Tibial nerve (tissue), 4 donors: ENCODE data around the gene SPACA5B. TPM values are rescaled to one million over a fixed set of nuclear protein-coding genes. Genes with fewer than 3 reads are reported as not detected.
A peak's percentile ranks its signal among the peaks of the same experiment; 100 is the strongest.
"Not testable (repeated sequence)": the region's sequence is repeated elsewhere in the genome, so short reads cannot be mapped to it uniquely, and the experiment has no call there.

Experiments used
- DNase-seq, 2 donors: peaks; one replicate each; pipeline ENCODE4 v3.0.0-alpha.2; 2019; ENCODE audit warnings: low spot score in 2 of 2
- H3K27ac ChIP-seq, 4 donors: fragments of 200-600 bp; sonication (generic) in 3 of 4; one replicate each; pipeline ENCODE4 v1.5.1; 2017 to 2019; ENCODE audit warnings: mild to moderate bottlenecking in 1 of 4
- H3K27me3 ChIP-seq, 2 donors: fragments of 200-600 bp; sonication (generic) in 1 of 2; one replicate each; pipeline versions ENCODE4 v1.5.1 to v1.6.0; 2017 to 2019
- H3K36me3 ChIP-seq, 3 donors: fragments of 200-600 bp; sonication (generic); one replicate each; pipeline ENCODE4 v1.5.1; 2018 to 2019
- H3K4me1 ChIP-seq, 4 donors: fragments of 200-600 bp; sonication (generic) in 3 of 4; one replicate each; pipeline ENCODE4 v1.5.1; 2017 to 2019
- H3K4me3 ChIP-seq, 4 donors: fragments of 200-600 bp; sonication (generic) in 3 of 4; one replicate each; pipeline ENCODE4 v1.5.1; 2017 to 2019; ENCODE audit warnings: mild to moderate bottlenecking in 1 of 4, moderate library complexity in 1 of 4
- H3K9me3 ChIP-seq, 4 donors: fragments of 200-600 bp; sonication (generic) in 3 of 4; one replicate each; pipeline ENCODE4 v1.5.1; 2017 to 2019
- EP300 ChIP-seq, 2 donors: sonication (generic); formaldehyde crosslinking; IDR thresholded peaks; one replicate each; pipeline ENCODE4 v1.6.1; 2017; ENCODE audit warnings: antibody characterized with exemption in 2 of 2, mild to moderate bottlenecking in 1 of 2
- POLR2A ChIP-seq, 2 donors: fragments of 450-650 bp; IDR thresholded peaks; one replicate each; pipeline ENCODE4 v1.6.1; 2017; ENCODE audit warnings: antibody characterized with exemption in 2 of 2, mild to moderate bottlenecking in 2 of 2, moderate library complexity in 2 of 2
- WGBS, 2 donors: methylation state at CpG; one replicate each; pipeline ENCODE4 v1.1.5; 2018; 5-methylcytosine and 5-hydroxymethylcytosine counted together
- total RNA-seq, 4 donors: library from RNA; depleted of rRNA; stranded (reverse); fragments of >200 nt; gene quantifications; one replicate each; pipeline ENCODE4 v1.1.0, GENCODE V29; 2016
- TF ChIP-seq, protein P1 (sequence below), 5 experiments: fragments of 200-600 bp in 3 of 5; fragments of 450-650 bp in 2 of 5; sonication (generic) in 3 of 5; IDR thresholded peaks; one replicate each; pipeline ENCODE4 v1.5.1; 2016 to 2019; ENCODE audit warnings: antibody characterized with exemption in 5 of 5, mild to moderate bottlenecking in 3 of 5, moderate library complexity in 2 of 5

The SPACA5B gene
- not detected for total RNA-seq

DNA sequence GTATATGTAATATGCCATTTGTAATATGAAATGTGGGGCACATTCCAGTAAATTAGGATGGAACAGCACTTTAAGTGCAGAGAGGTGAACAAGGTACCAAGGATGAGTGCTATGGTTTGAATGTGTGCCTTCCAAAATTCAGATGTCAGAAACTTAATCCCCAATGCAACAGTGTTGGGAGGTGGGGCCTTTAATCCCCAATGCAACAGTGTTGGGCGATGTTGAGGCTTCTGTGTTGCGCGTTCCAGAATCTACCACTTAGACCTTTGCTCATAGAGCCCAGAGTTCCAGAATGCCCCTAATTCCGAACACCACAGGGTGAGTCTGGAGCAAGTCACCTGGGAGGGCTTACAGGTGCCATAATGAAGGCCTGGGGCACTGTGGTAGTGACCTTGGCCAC, at the start of gene SPACA5B:
TSS of gene SPACA5B (plus strand) at position 301 of the 400 bp plus-strand sequence. CDS start at position 363, 62 bp downstream.
- H3K27ac ChIP-seq, H3K4me3 ChIP-seq, H3K36me3 ChIP-seq, DNase-seq, H3K27me3 ChIP-seq, H3K4me1 ChIP-seq, H3K9me3 ChIP-seq: not testable (repeated sequence)
- WGBS, 2 donors = no CpG with 5 or more reads among the region's 4 CpGs

DNA sequence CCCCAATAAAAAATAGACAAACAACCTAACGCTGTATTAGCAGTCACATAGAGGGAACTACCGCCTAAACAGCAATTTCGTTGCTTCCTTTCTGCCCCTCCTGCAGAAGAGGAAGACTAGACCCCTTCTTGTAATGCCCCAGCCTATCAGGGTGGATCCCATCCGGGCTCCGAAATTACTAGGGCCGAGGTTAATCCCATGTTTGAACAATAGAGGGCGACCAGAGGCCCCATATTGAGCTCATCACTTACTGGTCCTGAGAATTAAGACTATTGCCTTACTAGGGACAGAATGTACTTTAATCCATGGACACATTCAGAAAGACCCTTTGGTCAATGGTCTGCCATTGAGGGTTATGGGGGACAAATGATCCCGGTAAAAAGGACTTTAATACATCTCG, 47.2 kb upstream of the SPACA5B start:
- Histone ChIP-seq H3K36me3 (no peaks in the 10 kb centered on the region), H3K27me3 (no peaks in the 10 kb centered on the region), H3K27ac (no peak overlapping the region), H3K9me3 (no peaks in the 10 kb centered on the region), H3K4me3 (no peak overlapping the region), H3K4me1 (no peaks in the 10 kb centered on the region)
- peak; percentile 18 to 31 for DNase-seq
- no peak for TF ChIP-seq POLR2A (IDR thresholded peaks at IDR 0.05)
- TF ChIP-seq EP300 (IDR thresholded peaks at IDR 0.05) = no peak
- TF ChIP-seq, protein P1, sequence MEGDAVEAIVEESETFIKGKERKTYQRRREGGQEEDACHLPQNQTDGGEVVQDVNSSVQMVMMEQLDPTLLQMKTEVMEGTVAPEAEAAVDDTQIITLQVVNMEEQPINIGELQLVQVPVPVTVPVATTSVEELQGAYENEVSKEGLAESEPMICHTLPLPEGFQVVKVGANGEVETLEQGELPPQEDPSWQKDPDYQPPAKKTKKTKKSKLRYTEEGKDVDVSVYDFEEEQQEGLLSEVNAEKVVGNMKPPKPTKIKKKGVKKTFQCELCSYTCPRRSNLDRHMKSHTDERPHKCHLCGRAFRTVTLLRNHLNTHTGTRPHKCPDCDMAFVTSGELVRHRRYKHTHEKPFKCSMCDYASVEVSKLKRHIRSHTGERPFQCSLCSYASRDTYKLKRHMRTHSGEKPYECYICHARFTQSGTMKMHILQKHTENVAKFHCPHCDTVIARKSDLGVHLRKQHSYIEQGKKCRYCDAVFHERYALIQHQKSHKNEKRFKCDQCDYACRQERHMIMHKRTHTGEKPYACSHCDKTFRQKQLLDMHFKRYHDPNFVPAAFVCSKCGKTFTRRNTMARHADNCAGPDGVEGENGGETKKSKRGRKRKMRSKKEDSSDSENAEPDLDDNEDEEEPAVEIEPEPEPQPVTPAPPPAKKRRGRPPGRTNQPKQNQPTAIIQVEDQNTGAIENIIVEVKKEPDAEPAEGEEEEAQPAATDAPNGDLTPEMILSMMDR (IDR thresholded peaks at IDR 0.05) = peak; percentile 39 to 52 (median 40)
- 4 to 21% methylated on average over 9 of the region's 9 CpGs for WGBS, 2 donors

DNA sequence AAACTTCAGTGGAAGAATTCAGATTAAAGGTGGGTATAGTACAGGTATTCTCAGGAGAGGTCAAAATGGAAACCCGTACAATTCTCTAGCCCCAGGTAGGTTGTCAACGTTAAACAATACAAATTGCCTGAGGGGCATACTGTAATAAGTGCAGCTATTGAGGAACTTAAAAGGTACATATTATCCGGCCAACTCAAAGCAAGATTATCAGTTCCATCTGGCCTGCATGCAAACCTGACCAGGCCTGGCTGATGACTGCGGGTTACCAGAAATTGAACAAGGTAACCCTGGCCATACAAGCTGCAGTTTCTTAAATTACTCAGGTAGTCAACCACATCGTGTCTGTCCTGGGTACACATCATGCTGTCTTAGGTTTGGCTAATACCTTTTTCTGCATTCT, 46.7 kb upstream of the SPACA5B start:
- no peaks in the 10 kb centered on the region for H3K9me3 ChIP-seq
- H3K36me3 ChIP-seq = no peaks in the 10 kb centered on the region
- no peaks in the 10 kb centered on the region for H3K4me1 ChIP-seq
- WGBS, 2 donors = 84% methylated on average over 5 of the region's 5 CpGs
- TF ChIP-seq, protein P1 (IDR thresholded peaks at IDR 0.05) = no peak
- TF ChIP-seq POLR2A (IDR thresholded peaks at IDR 0.05) (no peak), EP300 (IDR thresholded peaks at IDR 0.05) (no peak)
- H3K27me3 ChIP-seq = no peaks in the 10 kb centered on the region
- no peak overlapping the region for H3K27ac ChIP-seq
- H3K4me3 ChIP-seq = no peak overlapping the region
- no peak for DNase-seq

DNA sequence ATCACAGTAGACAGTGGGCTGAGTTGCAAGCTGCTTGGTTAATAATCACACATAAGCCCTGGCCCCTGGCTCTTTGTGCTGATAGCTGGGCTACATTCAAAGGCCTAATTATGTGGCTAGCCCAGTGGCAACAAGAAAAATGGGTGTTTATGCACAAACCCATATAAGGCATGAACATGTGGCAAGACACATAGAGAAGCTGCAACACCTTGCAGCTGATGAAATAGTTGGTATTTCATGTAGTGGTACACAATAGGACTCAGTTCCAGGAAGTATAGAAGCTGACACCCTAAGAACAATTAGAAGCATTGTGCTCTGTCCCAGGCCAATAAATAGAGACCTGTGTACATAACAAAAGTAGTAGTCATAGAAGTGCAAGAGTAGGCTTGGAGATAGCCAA, 44.3 kb upstream of the SPACA5B start:
- H3K4me1 ChIP-seq = no peaks in the 10 kb centered on the region
- TF ChIP-seq POLR2A (IDR thresholded peaks at IDR 0.05) (no peak), EP300 (IDR thresholded peaks at IDR 0.05) (no peak)
- TF ChIP-seq, protein P1 (IDR thresholded peaks at IDR 0.05) = no peak
- H3K4me3 ChIP-seq = no peak overlapping the region
- H3K27me3 ChIP-seq = no peaks in the 10 kb centered on the region
- H3K9me3 ChIP-seq = no peaks in the 10 kb centered on the region
- no peak for DNase-seq
- H3K36me3 ChIP-seq = no peaks in the 10 kb centered on the region
- H3K27ac ChIP-seq = no peak overlapping the region

DNA sequence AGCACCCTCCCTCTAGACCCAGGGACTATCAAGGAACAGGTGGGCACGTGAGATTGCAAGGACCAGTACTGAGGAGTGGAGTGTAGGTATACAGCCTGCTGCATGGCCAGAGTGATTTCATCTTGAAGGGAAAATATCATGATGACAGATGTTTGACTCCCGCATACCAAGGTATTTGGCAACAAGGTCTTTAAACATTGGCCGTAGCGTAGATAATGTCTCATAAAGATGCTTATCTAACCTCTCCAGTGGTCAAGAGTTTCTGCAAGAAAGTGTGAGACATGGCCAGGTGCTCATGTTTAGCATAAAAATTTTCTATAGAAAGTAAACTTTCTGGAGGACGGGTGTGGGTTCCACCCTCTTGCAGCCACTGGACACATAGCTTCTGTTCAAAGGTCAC, 40.3 kb upstream of the SPACA5B start:
- 70 to 82% methylated on average over 5 of the region's 5 CpGs for WGBS, 2 donors
- no peak overlapping the region for H3K27ac ChIP-seq
- no peak for TF ChIP-seq POLR2A (IDR thresholded peaks at IDR 0.05)
- TF ChIP-seq EP300 (IDR thresholded peaks at IDR 0.05) = no peak
- TF ChIP-seq, protein P1 (IDR thresholded peaks at IDR 0.05) = no peak
- H3K4me3 ChIP-seq = no peak overlapping the region
- no peaks in the 10 kb centered on the region for H3K9me3 ChIP-seq
- H3K4me1 ChIP-seq = no peaks in the 10 kb centered on the region
- no peaks in the 10 kb centered on the region for H3K36me3 ChIP-seq
- no peak for DNase-seq
- no peaks in the 10 kb centered on the region for H3K27me3 ChIP-seq

DNA sequence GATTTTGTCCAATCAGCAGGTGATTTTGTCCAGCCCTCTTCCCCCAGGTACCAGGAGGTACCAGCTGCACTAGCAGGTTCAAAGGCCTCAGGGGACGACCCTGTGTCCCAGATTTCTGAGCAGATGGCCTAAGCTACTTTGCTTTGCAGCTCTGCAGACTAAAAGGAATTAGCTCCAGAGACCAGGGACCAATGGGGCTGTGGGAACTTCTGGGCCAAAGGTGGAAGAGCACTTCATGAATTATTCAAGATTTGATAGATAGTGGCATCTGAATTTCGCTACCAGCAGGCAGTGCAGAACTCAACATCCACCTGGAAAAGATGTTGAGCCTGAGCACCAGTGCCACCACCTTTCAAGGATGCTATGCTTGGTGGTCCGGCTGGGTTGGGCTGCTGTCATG, 37.9 kb upstream of the SPACA5B start:
- not testable (repeated sequence) for H3K27ac ChIP-seq, DNase-seq, H3K4me1 ChIP-seq, H3K36me3 ChIP-seq, H3K27me3 ChIP-seq, H3K4me3 ChIP-seq, H3K9me3 ChIP-seq
- WGBS, 2 donors = 63 to 83% methylated on average over 2 to 3 of the region's 3 CpGs
